ENCODE results near the gene EIF5A2. TPM values are rescaled to one million over a fixed set of nuclear protein-coding genes. Genes with fewer than 3 reads are reported as not detected.

EIF5A2 gene
- total RNA-seq: 10 to 100 TPM; 10.7 to 21.6 TPM

DNA sequence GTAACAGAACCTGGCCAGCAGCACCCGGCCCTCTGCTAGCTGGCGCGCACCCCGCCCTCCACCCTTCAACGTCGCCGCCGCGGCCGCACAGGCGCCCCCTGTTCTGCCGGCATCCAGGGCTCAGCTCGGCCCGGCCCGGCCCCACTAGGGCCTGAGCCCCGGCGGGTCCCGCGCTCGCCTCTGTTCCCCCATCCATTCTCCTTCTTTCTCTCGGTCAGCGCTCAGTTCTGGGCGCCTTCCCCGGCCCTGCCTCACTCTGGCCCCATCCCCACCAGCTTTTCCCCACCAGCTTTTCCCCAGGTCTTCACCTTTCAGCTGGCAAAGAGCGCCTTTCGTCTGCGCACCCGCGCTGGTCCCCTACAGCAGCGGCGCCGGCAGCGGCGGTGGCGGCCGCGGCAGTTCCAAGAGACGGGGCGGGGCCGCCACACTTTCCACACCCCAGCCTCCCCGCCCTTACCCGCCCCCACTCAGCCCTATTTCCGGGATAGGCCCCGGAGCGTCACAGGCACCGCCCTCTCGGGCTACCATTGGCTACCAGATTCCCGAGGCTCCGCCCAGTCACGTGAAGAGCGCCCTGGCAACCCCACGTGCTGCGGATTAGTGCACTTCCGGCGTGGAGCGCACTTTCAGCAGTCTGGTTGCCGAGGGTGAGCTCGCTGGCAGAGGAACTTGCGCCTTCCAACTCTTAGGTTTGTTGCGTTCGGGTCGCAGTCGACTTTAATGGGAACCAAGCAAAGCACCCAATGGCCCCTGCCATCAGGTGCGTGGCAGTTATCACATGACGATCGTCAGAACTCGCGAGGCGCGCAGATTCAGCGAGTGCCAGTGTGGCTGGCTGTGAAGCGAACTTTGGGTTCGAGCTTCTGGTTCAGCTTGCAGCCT, at the start of gene EIF5A2:
Gene EIF5A2, minus strand, starts transcription at position 403 of the 882 bp plus-strand sequence. CDS start 831 bp downstream, outside the sequence.

GRCh38 chr3:170869645-170870593, 38.5 kb downstream of the EIF5A2 start, which contains the start of gene RPL22L1:
Gene RPL22L1, minus strand, starts transcription at chr3:170870195. Its CDS starts 28 bp downstream, at chr3:170870167.

Other genes starting within 250 kb of the EIF5A2 start
- 100 to 1,000 TPM; 141 to 232 TPM for gene RPL22L1, start 38.4 kb downstream of the EIF5A2 start, total RNA-seq
- gene SLC2A2, start 118.1 kb upstream of the EIF5A2 start, total RNA-seq: not detected